NCI-H226 (cell line): ENCODE measurements around the gene CD99L2.
A peak's percentile ranks its signal among the peaks of the same experiment; 100 is the strongest.

ENCODE experiments used
- DNase-seq: peaks from one replicate; pipeline ENCODE4 v3.0.0-alpha.2; 2015

CD99L2 gene

GRCh38 chrX:150759568-150760416, 138.7 kb downstream of the CD99L2 start:
- DNase-seq, result no peak

GRCh38 chrX:150757371-150757770, 141.1 kb downstream of the CD99L2 start:
- no peak for DNase-seq

- DNase-seq, result no peak
Measured at GRCh38 chrX:150753968-150754367, 144.5 kb downstream of the CD99L2 start.

GRCh38 chrX:150753357-150753756, 145.1 kb downstream of the CD99L2 start:
- DNase-seq, result no peak

- no peak for DNase-seq
Measured at GRCh38 chrX:150752124-150752523, 146.3 kb downstream of the CD99L2 start.

- no peak for DNase-seq
Measured at GRCh38 chrX:150736475-150736874, 162.0 kb downstream of the CD99L2 start.

- peak; percentile 78 for DNase-seq
Measured at GRCh38 chrX:150731795-150732194, 166.7 kb downstream of the CD99L2 start.

GRCh38 chrX:150730719-150731118, 167.7 kb downstream of the CD99L2 start:
- DNase-seq, result no peak

GRCh38 chrX:150729956-150730355, 168.5 kb downstream of the CD99L2 start:
- no peak for DNase-seq

- no peak for DNase-seq
Measured at GRCh38 chrX:150719621-150720020, 178.8 kb downstream of the CD99L2 start.
